GM21526 (cell line): ENCODE data around the gene SEMA3E.

Experiments
- ATAC-seq: cut with Tn5 transposase; IDR thresholded peaks from one replicate; pipeline ENCODE4 v1.9.1; 2021; ENCODE audit warnings: moderate library complexity; ENCODE audit not compliant: unreplicated experiment, low FRiP score

Gene SEMA3E

GRCh38 chr7:83643012-83643411 lies 5.9 kb downstream of the SEMA3E start:
- no peak for ATAC-seq

GRCh38 chr7:83640731-83641537 lies 8.0 kb downstream of the SEMA3E start:
- ATAC-seq: no peak

GRCh38 chr7:83640240-83640639 lies 8.7 kb downstream of the SEMA3E start:
- ATAC-seq: no peak

DNA sequence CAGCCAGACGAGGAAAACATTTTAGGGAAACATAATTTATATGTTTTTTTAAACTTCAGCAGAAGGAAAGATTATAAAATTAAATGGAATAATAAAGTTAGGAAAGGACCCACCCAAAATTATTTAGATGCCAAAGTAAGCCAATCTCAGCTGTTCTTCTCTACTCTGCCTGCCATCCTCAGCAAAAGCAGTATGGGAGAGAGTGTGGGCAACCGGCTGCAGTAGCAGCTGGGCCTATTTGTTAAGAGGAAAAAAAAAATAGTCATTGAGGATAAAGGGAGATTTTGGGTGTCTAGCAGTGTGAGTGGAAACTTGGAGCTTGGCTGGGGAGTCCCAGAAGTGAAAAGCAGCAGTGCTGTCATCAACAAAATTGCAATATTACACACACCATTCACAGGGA lies 15.4 kb downstream of the SEMA3E start:
- no peak for ATAC-seq

DNA sequence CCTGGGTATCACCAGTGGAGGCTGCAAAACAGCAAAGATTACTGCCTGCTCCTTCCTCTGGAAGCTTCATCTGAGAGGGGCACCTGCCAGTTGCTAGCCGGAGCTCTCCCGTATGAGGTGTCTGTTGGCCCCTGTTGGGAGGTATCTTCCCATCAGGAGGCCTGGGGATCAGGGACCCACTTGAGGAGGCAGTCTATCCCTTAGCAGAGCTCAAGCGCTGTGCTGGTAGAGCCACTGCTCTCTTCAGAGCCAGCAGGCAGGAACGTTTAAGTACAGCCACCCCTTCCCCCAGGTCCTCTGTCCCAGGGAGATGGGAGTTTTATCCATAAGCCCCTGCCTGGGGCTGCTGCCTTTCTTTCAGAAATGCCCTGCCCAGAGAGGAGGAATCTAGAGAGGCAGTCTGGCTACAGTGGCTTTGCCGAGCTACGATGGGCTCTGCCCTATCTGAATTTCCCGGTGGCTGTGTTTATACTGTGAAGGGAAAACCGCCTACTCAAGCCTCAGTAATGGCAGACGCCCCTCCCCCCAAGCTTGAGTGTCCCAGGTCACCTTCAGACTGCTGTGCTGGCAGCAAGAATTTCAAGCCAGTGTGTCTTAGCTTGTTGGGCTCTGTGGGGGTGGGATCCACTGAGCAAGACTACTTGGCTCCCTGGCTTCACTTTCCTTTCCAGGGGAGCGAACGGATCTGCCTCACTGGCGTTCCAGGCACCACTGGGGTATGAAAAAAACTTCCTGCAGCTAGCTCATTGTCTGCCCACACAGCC lies 19.6 kb downstream of the SEMA3E start:
- ATAC-seq: no peak

GRCh38 chr7:83617858-83618257 lies 31.1 kb downstream of the SEMA3E start:
- no peak for ATAC-seq

DNA sequence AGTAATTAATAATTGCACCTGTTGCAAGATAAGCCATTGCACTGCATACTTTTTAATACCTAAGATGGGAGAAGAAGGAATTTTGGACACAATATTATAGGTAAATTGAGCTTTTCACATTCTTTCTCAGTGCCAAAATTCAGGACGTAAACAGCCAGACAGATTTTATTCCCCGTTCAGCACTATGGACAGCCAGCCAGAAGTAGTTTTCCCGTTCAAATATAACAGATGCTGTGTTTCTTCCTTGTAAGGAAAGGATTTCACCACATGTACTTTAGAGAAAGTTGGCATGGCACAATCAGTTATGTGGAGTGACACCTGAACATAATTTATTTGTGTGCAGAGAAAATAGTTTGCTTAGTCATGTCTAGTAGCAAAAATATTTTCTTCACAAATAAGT lies 34.8 kb downstream of the SEMA3E start:
- ATAC-seq: no peak

GRCh38 chr7:83613232-83613631 lies 35.7 kb downstream of the SEMA3E start:
- ATAC-seq: no peak

DNA sequence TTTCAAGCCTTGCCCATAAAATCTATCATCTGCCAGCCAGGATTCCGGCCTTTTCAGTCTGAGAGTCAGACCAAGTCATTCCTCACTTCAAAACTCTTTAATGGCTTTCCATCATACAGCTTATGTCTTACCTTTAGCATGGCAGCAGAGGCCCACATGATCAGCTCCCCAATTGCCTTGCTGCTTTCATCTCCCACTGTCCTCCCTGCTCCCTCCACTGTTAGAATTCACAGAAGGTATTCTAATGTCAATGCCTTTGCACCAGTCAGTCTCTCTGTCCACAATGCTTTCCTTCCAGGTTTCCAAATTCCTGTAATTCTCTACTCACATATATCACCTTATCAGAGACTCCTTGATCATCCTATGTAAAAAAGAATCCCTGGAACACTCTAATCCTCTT lies 37.2 kb downstream of the SEMA3E start:
- ATAC-seq: no peak

DNA sequence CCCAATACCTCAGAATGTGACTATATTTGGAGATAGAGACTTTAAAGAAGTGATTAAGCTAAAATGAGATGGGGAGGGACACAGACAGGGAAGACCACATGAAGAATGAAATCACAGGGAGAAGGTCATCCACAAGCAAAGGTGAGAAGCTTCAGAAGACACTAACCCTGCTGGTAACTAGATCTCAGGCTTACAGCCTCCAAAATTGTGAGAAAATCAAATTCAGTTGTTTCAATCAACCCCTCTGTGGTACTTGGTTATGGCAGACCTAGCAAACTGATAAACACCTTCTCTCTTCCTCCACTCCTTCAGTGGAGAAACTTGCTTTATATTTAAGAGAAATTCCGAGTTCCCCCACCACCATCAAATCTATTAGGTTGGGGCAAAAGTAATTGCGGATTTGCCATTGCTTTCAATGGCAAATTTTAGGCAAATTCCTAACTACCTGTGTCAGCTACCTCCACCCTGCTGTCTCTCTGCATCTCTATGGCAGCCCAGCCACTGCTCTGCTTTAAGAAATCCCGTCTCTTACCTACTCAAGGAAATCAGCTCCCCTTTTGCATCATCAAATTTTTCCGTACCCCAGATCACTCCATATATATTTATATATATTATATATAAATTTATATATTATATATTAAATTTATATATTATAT lies 38.2 kb downstream of the SEMA3E start:
- no peak for ATAC-seq

DNA sequence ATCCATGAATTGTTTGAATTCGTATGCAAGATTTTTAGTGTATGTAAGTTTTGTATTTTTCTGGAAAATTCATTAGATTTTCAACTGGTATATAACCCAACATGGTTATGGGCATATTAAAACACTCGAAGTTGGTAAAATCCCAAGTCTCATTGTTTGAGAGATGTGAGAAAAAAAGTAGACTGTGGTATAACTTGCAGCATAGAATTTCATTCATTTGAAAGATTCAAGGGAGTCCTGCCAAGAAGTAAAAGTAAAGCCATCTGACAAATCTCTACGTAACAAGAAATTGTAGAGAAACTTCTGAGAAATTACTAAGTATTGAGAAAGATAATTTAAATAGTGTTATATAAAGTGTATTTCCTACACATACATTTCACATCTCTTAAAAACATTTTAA lies 40.2 kb downstream of the SEMA3E start:
- no peak for ATAC-seq

- no peak for ATAC-seq
Observed at GRCh38 chr7:83603649-83604048, 45.3 kb downstream of the SEMA3E start.

GRCh38 chr7:83599131-83599530 lies 49.8 kb downstream of the SEMA3E start:
- no peak for ATAC-seq

DNA sequence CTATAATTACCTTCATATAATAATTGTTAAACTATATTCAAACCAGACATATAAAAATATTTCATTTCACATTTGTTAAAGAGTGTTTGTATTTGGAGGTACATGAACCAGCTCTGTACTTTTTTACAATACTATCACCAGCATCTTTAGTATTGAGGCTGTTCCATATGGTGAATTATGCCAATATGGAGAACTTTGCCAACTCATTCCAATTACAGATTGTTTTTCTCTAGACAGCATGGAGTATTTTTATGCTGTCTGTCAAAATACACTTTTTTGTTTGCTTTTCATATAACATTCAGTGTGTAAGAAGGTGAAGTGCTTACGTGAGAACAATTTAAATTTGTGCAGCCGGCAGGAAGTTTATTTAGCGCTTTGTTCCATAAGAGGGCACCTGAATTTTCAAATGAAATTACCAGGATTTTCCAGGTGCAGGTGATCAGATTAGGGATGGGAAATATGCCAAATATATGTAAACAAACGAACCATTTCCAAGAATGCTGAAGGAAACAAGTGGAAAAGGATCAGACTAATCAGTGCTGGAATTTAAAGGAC lies 54.9 kb downstream of the SEMA3E start:
- ATAC-seq: no peak

- ATAC-seq: no peak
Observed at GRCh38 chr7:83588602-83589240, 60.2 kb downstream of the SEMA3E start.

- ATAC-seq: no peak
Observed at GRCh38 chr7:83586281-83586680, 62.7 kb downstream of the SEMA3E start.

DNA sequence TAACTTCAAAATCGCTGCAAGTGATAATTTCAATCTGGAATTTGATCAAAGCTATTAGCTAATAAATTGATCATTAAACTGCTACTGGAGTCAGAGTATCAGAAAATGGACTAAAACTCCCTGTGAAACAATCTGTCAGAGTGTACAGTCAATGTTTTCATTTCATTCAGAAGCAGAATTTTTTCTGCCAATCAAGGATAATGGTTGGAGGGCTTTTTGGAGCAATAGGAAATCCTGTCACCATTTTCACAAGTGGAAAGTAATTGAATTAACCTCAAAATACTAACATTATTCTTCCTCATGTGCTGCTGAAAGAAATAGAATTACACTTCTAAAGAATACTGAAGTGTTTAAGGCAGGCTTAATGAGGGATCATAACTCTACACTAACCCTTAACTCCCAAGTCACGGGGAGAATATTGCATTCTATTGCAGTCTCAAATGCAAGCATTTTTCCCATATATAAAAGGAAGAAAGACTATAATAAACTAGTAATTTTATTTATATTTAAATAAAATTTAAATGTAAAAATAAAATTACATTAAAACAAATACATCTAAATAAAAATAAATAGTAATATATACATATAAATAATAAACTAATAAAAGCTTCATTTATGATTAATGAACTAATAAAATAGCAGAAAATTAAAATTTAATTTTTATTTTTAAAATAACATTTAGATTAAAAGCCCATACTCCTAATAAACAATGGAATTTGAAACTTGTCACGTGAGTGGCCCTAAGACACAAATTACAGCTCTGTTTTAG lies 67.1 kb downstream of the SEMA3E start:
- no peak for ATAC-seq

DNA sequence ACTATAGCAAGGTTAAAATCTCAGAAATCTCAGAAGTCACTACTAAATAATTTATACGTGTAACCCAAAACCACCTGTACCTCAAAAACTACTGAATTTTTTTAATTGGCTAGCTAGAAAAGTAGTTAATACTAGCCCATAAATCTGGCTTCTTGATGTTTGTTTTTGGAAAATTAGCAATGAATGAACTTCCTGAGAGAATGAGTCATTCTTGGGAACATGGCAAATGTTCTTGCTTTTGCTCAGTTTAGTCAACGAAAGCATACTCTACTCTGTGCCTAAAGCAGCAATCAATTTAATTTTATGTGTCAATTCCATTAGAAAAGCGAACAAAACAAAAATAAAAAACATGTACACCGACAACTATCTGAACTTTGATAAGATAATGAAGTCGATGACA lies 69.2 kb downstream of the SEMA3E start:
- no peak for ATAC-seq

- no peak for ATAC-seq
Observed at GRCh38 chr7:83575436-83575835, 73.5 kb downstream of the SEMA3E start.

GRCh38 chr7:83574616-83575015 lies 74.3 kb downstream of the SEMA3E start:
- no peak for ATAC-seq
